ENCODE measurements around the gene LDHAL6B.

GRCh38 chr15:59249816-59250215, 43.2 kb downstream of the LDHAL6B start:
- TF ChIP-seq, protein P1, sequence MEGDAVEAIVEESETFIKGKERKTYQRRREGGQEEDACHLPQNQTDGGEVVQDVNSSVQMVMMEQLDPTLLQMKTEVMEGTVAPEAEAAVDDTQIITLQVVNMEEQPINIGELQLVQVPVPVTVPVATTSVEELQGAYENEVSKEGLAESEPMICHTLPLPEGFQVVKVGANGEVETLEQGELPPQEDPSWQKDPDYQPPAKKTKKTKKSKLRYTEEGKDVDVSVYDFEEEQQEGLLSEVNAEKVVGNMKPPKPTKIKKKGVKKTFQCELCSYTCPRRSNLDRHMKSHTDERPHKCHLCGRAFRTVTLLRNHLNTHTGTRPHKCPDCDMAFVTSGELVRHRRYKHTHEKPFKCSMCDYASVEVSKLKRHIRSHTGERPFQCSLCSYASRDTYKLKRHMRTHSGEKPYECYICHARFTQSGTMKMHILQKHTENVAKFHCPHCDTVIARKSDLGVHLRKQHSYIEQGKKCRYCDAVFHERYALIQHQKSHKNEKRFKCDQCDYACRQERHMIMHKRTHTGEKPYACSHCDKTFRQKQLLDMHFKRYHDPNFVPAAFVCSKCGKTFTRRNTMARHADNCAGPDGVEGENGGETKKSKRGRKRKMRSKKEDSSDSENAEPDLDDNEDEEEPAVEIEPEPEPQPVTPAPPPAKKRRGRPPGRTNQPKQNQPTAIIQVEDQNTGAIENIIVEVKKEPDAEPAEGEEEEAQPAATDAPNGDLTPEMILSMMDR (IDR thresholded peaks at IDR 0.05): no peak
- TF ChIP-seq POLR2A (IDR thresholded peaks at IDR 0.05): no peak
